Renal pelvis (tissue), 12 donors: ENCODE results near the gene AMN1. TPM values are rescaled to one million over a fixed set of nuclear protein-coding genes. Genes with fewer than 3 reads are reported as not detected.
"Not testable (repeated sequence)": the region's sequence is repeated elsewhere in the genome, so short reads cannot be mapped to it uniquely, and the experiment has no call there.

Experiments
- DNase-seq: peaks from one replicate; pipeline ENCODE4 v3.0.0-alpha.2; 2013
- long read RNA-seq, 16 experiments: transcript quantifications; one replicate each; lab custom pipeline, GENCODE V29; 2026
- polyA plus RNA-seq, 3 donors: library from polyadenylated mRNA; unstranded; fragments of 120-200 nt; gene quantifications; one replicate each; pipeline ENCODE4 v1.2.1, GENCODE V29; 2013; ENCODE audit not compliant: insufficient read length in 3 of 3

The AMN1 gene
- polyA plus RNA-seq, result 10 to 100 TPM; 19.8 to 23.3 (median 19.9) TPM
- long read RNA-seq, donor 1, partial matches to known transcripts, result 0 of 6 reads
- long read RNA-seq, donor 1, other reads (novel, unspliced or antisense), result 0 of 6 reads
- long read RNA-seq, donor 2, transcript AMN1-211 (6 exons, 880 nt), result minor isoform, 5 of 15 reads
- long read RNA-seq, donor 2, transcript AMN1-201 (7 exons, 2,110 nt), result major isoform, 7 of 15 reads
- long read RNA-seq, donor 2, partial matches to known transcripts, result 0 of 15 reads
- long read RNA-seq, donor 2, other reads (novel, unspliced or antisense), result 0 of 15 reads
- long read RNA-seq, donor 3, transcript AMN1-201 (7 exons, 2,110 nt), result major isoform, 6 of 9 reads
- long read RNA-seq, donor 3, partial matches to known transcripts, result 0 of 9 reads
- long read RNA-seq, donor 3, other reads (novel, unspliced or antisense), result 0 of 9 reads
- long read RNA-seq, donor 4, partial matches to known transcripts, result 0 of 9 reads
- long read RNA-seq, donor 4, other reads (novel, unspliced or antisense), result 0 of 9 reads
- long read RNA-seq, donor 5, partial matches to known transcripts, result 0 of 9 reads
- long read RNA-seq, donor 5, other reads (novel, unspliced or antisense), result 0 of 9 reads
- long read RNA-seq, donor 6, partial matches to known transcripts, result 0 of 4 reads
- long read RNA-seq, donor 6, other reads (novel, unspliced or antisense), result 0 of 4 reads
- long read RNA-seq, donor 7, transcript AMN1-201 (7 exons, 2,110 nt), result major isoform, 6 of 8 reads
- long read RNA-seq, donor 7, partial matches to known transcripts, result 0 of 8 reads
- long read RNA-seq, donor 7, other reads (novel, unspliced or antisense), result 0 of 8 reads
- long read RNA-seq, donor 8, partial matches to known transcripts, result 0 of 3 reads
- long read RNA-seq, donor 8, other reads (novel, unspliced or antisense), result 0 of 3 reads
- long read RNA-seq, donor 9, transcript AMN1-201 (7 exons, 2,110 nt), result major isoform, 5 of 8 reads
- long read RNA-seq, donor 9, partial matches to known transcripts, result 0 of 8 reads
- long read RNA-seq, donor 9, other reads (novel, unspliced or antisense), result 0 of 8 reads
- long read RNA-seq, donor 10, transcript AMN1-201 (7 exons, 2,110 nt), result major isoform, 5 of 10 reads
- long read RNA-seq, donor 10, partial matches to known transcripts, result 0 of 10 reads
- long read RNA-seq, donor 10, other reads (novel, unspliced or antisense), result 0 of 10 reads
- long read RNA-seq, donor 11, partial matches to known transcripts, result 0 of 4 reads
- long read RNA-seq, donor 11, other reads (novel, unspliced or antisense), result 0 of 4 reads
- long read RNA-seq, donor 12, transcript AMN1-211 (6 exons, 880 nt), result major isoform, 7 of 11 reads
- long read RNA-seq, donor 12, partial matches to known transcripts, result 0 of 11 reads
- long read RNA-seq, donor 12, other reads (novel, unspliced or antisense), result 0 of 11 reads
- long read RNA-seq, donor 13, partial matches to known transcripts, result 0 of 5 reads
- long read RNA-seq, donor 13, other reads (novel, unspliced or antisense), result 0 of 5 reads
- long read RNA-seq, donor 14, result 0 reads
- long read RNA-seq, donor 15, partial matches to known transcripts, result 0 of 9 reads
- long read RNA-seq, donor 15, other reads (novel, unspliced or antisense), result 0 of 9 reads
- long read RNA-seq, donor 16, transcript AMN1-201 (7 exons, 2,110 nt), result major isoform, 6 of 9 reads
- long read RNA-seq, donor 16, partial matches to known transcripts, result 0 of 9 reads
- long read RNA-seq, donor 16, other reads (novel, unspliced or antisense), result 0 of 9 reads

GRCh38 chr12:31728917-31729640 is at the start of gene AMN1:
Gene AMN1, minus strand, starts transcription at chr12:31729021. Its CDS starts 13 bp downstream, at chr12:31729008.
- DNase-seq, result peak; percentile 99

GRCh38 chr12:31773867-31774266 is 45.0 kb upstream of the AMN1 start:
- DNase-seq, result no peak

GRCh38 chr12:31773223-31773750 is 44.5 kb upstream of the AMN1 start:
- no peak for DNase-seq

- no peak for DNase-seq
Measured at GRCh38 chr12:31772685-31773222, 43.9 kb upstream of the AMN1 start.

- DNase-seq, result no peak
Measured at GRCh38 chr12:31772186-31772585, 43.4 kb upstream of the AMN1 start.

- no peak for DNase-seq
Measured at GRCh38 chr12:31768046-31768445, 39.2 kb upstream of the AMN1 start.

- DNase-seq, result no peak
Measured at GRCh38 chr12:31765931-31766330, 37.1 kb upstream of the AMN1 start.

GRCh38 chr12:31759632-31760459 is 31.0 kb upstream of the AMN1 start:
- DNase-seq, result no peak

GRCh38 chr12:31758297-31758696 is 29.5 kb upstream of the AMN1 start:
- DNase-seq, result not testable (repeated sequence)

- DNase-seq, result no peak
Measured at GRCh38 chr12:31756977-31757420, 28.2 kb upstream of the AMN1 start.

- no peak for DNase-seq
Measured at GRCh38 chr12:31752450-31752849, 23.6 kb upstream of the AMN1 start.

- DNase-seq, result no peak
Measured at GRCh38 chr12:31751085-31751484, 22.3 kb upstream of the AMN1 start.

GRCh38 chr12:31750747-31751039 is 21.9 kb upstream of the AMN1 start:
- no peak for DNase-seq

- peak; percentile 24 for DNase-seq
Measured at GRCh38 chr12:31749024-31749704, 20.3 kb upstream of the AMN1 start.

- no peak for DNase-seq
Measured at GRCh38 chr12:31745242-31745641, 16.4 kb upstream of the AMN1 start.

- DNase-seq, result not testable (repeated sequence)
Measured at GRCh38 chr12:31744363-31744762, 15.5 kb upstream of the AMN1 start.

- no peak for DNase-seq
Measured at GRCh38 chr12:31742891-31743290, 14.1 kb upstream of the AMN1 start.

GRCh38 chr12:31740628-31741027 is 11.8 kb upstream of the AMN1 start:
- DNase-seq, result no peak
